ENCODE results near the gene KDM2A. TPM values are rescaled to one million over a fixed set of nuclear protein-coding genes. Genes with fewer than 3 reads are reported as not detected.

Gene KDM2A
- total RNA-seq, 4 donors from 2014 or later: 65.3 to 137 (median 81.2) TPM

DNA sequence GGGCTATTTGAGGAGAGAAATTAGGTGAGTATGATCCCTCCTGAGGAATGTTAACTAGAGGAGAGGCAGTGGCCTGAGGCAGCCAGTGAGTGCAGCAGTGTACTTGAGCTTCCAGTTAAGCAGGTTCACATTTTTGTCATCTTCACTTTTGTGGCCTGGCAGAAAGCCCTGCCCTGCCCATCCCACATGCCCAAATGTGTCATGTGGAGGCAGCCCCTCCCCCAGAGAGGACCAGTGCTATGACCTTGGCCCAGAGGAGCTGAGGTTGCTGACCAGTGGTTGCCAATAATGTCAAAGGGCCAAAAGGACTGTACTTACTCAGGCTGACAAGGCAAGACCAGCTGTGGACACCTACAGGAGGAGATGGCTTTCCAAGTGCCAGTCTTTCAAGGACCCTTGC lies 129.6 kb downstream of the KDM2A start:
- intact Hi-C loops (cut with DNase I; ENCODE audit: low total_unique reads): no loop called here
- Histone ChIP-seq H3K4me1 (peaks cover 0 to 20% (median 3%) of the 10 kb centered on the region in 4 donors), H3K36me3 (peaks cover 0 to 74% (median 37%) of the 10 kb centered on the region in 4 donors), H3K9me3 (no peaks in the 10 kb centered on the region), H3K27ac (no peak overlapping the region), H3K27me3 (no peaks in the 10 kb centered on the region), H3K4me3 (no peak overlapping the region)
- no peak for DNase-seq
- no peak for TF ChIP-seq EP300 (IDR thresholded peaks at IDR 0.05; ENCODE audit: low read depth)
- in situ Hi-C loops (cut with MboI; ENCODE audit: low pct_ligation_motif_present in 1 of 4, low pct_unique_long_range_greater_than_20kb in 1 of 4, low sequenced_read_pairs in 3 of 4): no loop called here

GRCh38 chr11:67250059-67251043 lies 131.3 kb downstream of the KDM2A start:
- 94% methylated on average over 37 of the region's 37 CpGs; no CpG with 5 or more reads in 1 of the 2 donors for WGBS, 2 donors (ENCODE audit: low coverage in 1 of 2)
- in situ Hi-C loops (cut with MboI; ENCODE audit: low pct_ligation_motif_present in 1 of 4, low pct_unique_long_range_greater_than_20kb in 1 of 4, low sequenced_read_pairs in 3 of 4): loop anchor here in 1 of 4 donors (25.0 kb wide), 1 partner anchor 137 kb away; the partner anchor contains the start of gene RAD9A
- Histone ChIP-seq H3K4me1 (peaks cover 0 to 23% (median 2%) of the 10 kb centered on the region in 4 donors), H3K4me3 (no peak overlapping the region), H3K27me3 (no peaks in the 10 kb centered on the region), H3K27ac (no peak overlapping the region), H3K9me3 (no peaks in the 10 kb centered on the region), H3K36me3 (peaks cover 0 to 74% (median 39%) of the 10 kb centered on the region in 4 donors)
- TF ChIP-seq, protein P1, sequence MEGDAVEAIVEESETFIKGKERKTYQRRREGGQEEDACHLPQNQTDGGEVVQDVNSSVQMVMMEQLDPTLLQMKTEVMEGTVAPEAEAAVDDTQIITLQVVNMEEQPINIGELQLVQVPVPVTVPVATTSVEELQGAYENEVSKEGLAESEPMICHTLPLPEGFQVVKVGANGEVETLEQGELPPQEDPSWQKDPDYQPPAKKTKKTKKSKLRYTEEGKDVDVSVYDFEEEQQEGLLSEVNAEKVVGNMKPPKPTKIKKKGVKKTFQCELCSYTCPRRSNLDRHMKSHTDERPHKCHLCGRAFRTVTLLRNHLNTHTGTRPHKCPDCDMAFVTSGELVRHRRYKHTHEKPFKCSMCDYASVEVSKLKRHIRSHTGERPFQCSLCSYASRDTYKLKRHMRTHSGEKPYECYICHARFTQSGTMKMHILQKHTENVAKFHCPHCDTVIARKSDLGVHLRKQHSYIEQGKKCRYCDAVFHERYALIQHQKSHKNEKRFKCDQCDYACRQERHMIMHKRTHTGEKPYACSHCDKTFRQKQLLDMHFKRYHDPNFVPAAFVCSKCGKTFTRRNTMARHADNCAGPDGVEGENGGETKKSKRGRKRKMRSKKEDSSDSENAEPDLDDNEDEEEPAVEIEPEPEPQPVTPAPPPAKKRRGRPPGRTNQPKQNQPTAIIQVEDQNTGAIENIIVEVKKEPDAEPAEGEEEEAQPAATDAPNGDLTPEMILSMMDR (IDR thresholded peaks at IDR 0.05): no peak
- TF ChIP-seq POLR2AphosphoS5 (IDR thresholded peaks at IDR 0.05): no peak
- TF ChIP-seq POLR2A (IDR thresholded peaks at IDR 0.05): no peak
- no peak for TF ChIP-seq EP300 (IDR thresholded peaks at IDR 0.05; ENCODE audit: low read depth)
- DNase-seq: no peak
- intact Hi-C loops (cut with DNase I; ENCODE audit: low total_unique reads): no loop called here

DNA sequence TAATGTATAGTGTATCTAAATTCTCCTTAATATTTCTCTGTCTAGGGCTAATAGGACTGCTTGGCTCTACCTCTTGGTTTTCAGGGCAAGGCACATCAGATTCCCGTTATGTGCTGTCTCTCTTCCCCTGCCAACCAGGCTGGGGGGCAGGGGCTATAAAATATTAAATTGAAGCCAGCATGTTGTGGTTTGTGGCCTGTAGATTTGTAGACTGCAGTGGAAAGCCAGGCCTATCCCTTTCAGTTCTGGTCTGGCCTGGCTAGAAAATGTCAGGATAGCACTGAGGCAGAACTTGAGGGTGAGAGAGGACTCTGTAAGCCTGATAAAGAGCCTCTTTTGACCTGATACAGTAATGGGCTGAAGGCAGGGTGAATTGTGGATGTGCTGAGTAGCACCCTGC lies 132.8 kb downstream of the KDM2A start:
- Histone ChIP-seq H3K4me1 (peaks cover 0 to 23% (median 2%) of the 10 kb centered on the region in 4 donors), H3K36me3 (peaks cover 0 to 71% (median 36%) of the 10 kb centered on the region in 4 donors), H3K27me3 (no peaks in the 10 kb centered on the region), H3K4me3 (no peak overlapping the region), H3K27ac (no peak overlapping the region), H3K9me3 (no peaks in the 10 kb centered on the region)
- TF ChIP-seq POLR2AphosphoS5 (IDR thresholded peaks at IDR 0.05): no peak
- no peak for TF ChIP-seq POLR2A (IDR thresholded peaks at IDR 0.05)
- TF ChIP-seq, protein P1 (IDR thresholded peaks at IDR 0.05): no peak
- TF ChIP-seq EP300 (IDR thresholded peaks at IDR 0.05; ENCODE audit: low read depth): no peak
- in situ Hi-C loops (cut with MboI; ENCODE audit: low pct_ligation_motif_present in 1 of 4, low pct_unique_long_range_greater_than_20kb in 1 of 4, low sequenced_read_pairs in 3 of 4): loop anchor here in 1 of 4 donors (25.0 kb wide), 1 partner anchor 135 kb away; the partner anchor contains the start of gene RAD9A
- WGBS, 2 donors (ENCODE audit: low coverage in 1 of 2): 67 to 94% methylated on average over 1 of the region's 1 CpG
- DNase-seq: no peak
- intact Hi-C loops (cut with DNase I; ENCODE audit: low total_unique reads): no loop called here

- in situ Hi-C loops (cut with MboI; ENCODE audit: low pct_ligation_motif_present in 1 of 4, low pct_unique_long_range_greater_than_20kb in 1 of 4, low sequenced_read_pairs in 3 of 4) (loop anchor here in 1 of 4 donors (25.0 kb wide), 1 partner anchor 134 kb away; the partner anchor contains the start of gene RAD9A), intact Hi-C loops (cut with DNase I; ENCODE audit: low total_unique reads) (no loop called here)
- Histone ChIP-seq H3K4me1 (peaks cover 0 to 23% (median 2%) of the 10 kb centered on the region in 4 donors), H3K4me3 (no peak overlapping the region), H3K27me3 (no peaks in the 10 kb centered on the region), H3K36me3 (peaks cover 0 to 68% (median 35%) of the 10 kb centered on the region in 4 donors), H3K9me3 (no peaks in the 10 kb centered on the region), H3K27ac (peak overlapping the region in 3 of 4 donors; percentile 27 to 41 (median 36))
- TF ChIP-seq EP300 (IDR thresholded peaks at IDR 0.05; ENCODE audit: low read depth) (no peak), POLR2A (IDR thresholded peaks at IDR 0.05) (no peak), POLR2AphosphoS5 (IDR thresholded peaks at IDR 0.05) (peak in 1 of 3 donors; percentile 15)
- TF ChIP-seq, protein P1 (IDR thresholded peaks at IDR 0.05): peak in 3 of 5 experiments; percentile 23 to 49 (median 28)
- WGBS, 2 donors (ENCODE audit: low coverage in 1 of 2): 43 to 84% methylated on average over 1 to 4 of the region's 4 CpGs
- no peak for DNase-seq
Measured at GRCh38 chr11:67252831-67253239, 133.8 kb downstream of the KDM2A start.

Measured in transverse colon (tissue), 4 donors.